H1 (cell line): ENCODE results near the gene MBIP. TPM values are rescaled to one million over a fixed set of nuclear protein-coding genes. Genes with fewer than 3 reads are reported as not detected.

Source experiments
- ASH2L ChIP-seq: fragments of 200-600, 300-600 bp; sonication (generic); IDR thresholded peaks from one replicate; pipeline ENCODE4 v1.7.1; 2017; ENCODE audit warnings: low read length
- NANOG ChIP-seq: IDR thresholded peaks from 2 replicates; pipeline ENCODE4 v1.6.1; 2011; ENCODE audit warnings: low read length, low read depth, mild to moderate bottlenecking, inconsistent platforms; ENCODE audit not compliant: insufficient read depth, poor library complexity, severe bottlenecking
- PHF8 ChIP-seq: fragments of 200-600 bp; sonication (generic); conservative IDR thresholded peaks from 2 replicates; pipeline ENCODE4 v1.7.1; 2012; ENCODE audit warnings: low read depth, mild to moderate bottlenecking, inconsistent platforms, low read length, moderate library complexity
- SP4 ChIP-seq: IDR thresholded peaks from 2 replicates; pipeline ENCODE4 v1.6.1; 2012; ENCODE audit warnings: low read length, inconsistent platforms
- polyA plus RNA-seq, 7 experiments: library from polyadenylated mRNA; depleted of rRNA in 3 of 7; stranded (reverse) in 5 of 7; unstranded in 2 of 7; fragments of >200 nt in 5 of 7; fragments of 200-250 nt in 2 of 7; gene quantifications; 1 replicate in 5 of 7; 2 replicates in 1 of 7; 4 replicates in 1 of 7; pipeline versions ENCODE4 v1.2.1 to v1.2.3, GENCODE V29; 2011 to 2013; ENCODE audit warnings: missing spikeins in 2 of 7, mixed read lengths in 2 of 7
- total RNA-seq: library from RNA; stranded (reverse); fragmentation: NEBNext Ultra II Directional; extraction: Animal tissue kit (Norgen Biotek cat#: 25700); gene quantifications from 2 replicates; pipeline ENCODE4 v1.2.1, GENCODE V29; 2021
- TF ChIP-seq, protein P1 (sequence below): fragments of 300-600 bp; sonication (generic); IDR thresholded peaks from 2 replicates; pipeline ENCODE4 v1.7.1; 2012; ENCODE audit warnings: low read length, moderate library complexity, mild to moderate bottlenecking, inconsistent platforms; ENCODE audit not compliant: insufficient replicate concordance

MBIP gene
- total and polyA plus RNA-seq, 2 of the 8 experiments (the other 6 are each of a cell fraction or from before 2014, with no cell fraction given): 15.0 to 27.4 TPM

DNA sequence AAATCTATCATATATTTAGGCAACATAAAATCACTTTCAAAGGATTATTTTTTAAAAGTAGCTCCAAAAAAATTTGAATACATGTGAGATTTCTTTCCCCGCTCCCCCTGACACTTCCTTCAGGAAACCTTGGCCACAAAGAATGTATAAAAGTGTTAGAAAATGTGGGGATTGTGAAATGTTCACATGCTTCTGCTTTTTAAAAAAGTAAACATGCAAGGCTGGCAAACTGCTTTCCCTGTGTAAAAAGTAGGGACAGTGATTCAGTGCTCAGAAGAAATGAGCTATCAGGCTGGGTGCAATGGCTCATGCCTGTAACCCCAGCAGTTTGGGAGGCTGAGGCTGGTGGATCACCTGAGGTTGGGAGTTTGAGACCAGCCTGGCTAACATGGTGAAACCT lies 26.6 kb downstream of the MBIP start (continued):
- TF ChIP-seq NANOG: no peak
- TF ChIP-seq PHF8: no peak
- no peak for TF ChIP-seq SP4
- no peak for TF ChIP-seq ASH2L
- TF ChIP-seq, protein P1, sequence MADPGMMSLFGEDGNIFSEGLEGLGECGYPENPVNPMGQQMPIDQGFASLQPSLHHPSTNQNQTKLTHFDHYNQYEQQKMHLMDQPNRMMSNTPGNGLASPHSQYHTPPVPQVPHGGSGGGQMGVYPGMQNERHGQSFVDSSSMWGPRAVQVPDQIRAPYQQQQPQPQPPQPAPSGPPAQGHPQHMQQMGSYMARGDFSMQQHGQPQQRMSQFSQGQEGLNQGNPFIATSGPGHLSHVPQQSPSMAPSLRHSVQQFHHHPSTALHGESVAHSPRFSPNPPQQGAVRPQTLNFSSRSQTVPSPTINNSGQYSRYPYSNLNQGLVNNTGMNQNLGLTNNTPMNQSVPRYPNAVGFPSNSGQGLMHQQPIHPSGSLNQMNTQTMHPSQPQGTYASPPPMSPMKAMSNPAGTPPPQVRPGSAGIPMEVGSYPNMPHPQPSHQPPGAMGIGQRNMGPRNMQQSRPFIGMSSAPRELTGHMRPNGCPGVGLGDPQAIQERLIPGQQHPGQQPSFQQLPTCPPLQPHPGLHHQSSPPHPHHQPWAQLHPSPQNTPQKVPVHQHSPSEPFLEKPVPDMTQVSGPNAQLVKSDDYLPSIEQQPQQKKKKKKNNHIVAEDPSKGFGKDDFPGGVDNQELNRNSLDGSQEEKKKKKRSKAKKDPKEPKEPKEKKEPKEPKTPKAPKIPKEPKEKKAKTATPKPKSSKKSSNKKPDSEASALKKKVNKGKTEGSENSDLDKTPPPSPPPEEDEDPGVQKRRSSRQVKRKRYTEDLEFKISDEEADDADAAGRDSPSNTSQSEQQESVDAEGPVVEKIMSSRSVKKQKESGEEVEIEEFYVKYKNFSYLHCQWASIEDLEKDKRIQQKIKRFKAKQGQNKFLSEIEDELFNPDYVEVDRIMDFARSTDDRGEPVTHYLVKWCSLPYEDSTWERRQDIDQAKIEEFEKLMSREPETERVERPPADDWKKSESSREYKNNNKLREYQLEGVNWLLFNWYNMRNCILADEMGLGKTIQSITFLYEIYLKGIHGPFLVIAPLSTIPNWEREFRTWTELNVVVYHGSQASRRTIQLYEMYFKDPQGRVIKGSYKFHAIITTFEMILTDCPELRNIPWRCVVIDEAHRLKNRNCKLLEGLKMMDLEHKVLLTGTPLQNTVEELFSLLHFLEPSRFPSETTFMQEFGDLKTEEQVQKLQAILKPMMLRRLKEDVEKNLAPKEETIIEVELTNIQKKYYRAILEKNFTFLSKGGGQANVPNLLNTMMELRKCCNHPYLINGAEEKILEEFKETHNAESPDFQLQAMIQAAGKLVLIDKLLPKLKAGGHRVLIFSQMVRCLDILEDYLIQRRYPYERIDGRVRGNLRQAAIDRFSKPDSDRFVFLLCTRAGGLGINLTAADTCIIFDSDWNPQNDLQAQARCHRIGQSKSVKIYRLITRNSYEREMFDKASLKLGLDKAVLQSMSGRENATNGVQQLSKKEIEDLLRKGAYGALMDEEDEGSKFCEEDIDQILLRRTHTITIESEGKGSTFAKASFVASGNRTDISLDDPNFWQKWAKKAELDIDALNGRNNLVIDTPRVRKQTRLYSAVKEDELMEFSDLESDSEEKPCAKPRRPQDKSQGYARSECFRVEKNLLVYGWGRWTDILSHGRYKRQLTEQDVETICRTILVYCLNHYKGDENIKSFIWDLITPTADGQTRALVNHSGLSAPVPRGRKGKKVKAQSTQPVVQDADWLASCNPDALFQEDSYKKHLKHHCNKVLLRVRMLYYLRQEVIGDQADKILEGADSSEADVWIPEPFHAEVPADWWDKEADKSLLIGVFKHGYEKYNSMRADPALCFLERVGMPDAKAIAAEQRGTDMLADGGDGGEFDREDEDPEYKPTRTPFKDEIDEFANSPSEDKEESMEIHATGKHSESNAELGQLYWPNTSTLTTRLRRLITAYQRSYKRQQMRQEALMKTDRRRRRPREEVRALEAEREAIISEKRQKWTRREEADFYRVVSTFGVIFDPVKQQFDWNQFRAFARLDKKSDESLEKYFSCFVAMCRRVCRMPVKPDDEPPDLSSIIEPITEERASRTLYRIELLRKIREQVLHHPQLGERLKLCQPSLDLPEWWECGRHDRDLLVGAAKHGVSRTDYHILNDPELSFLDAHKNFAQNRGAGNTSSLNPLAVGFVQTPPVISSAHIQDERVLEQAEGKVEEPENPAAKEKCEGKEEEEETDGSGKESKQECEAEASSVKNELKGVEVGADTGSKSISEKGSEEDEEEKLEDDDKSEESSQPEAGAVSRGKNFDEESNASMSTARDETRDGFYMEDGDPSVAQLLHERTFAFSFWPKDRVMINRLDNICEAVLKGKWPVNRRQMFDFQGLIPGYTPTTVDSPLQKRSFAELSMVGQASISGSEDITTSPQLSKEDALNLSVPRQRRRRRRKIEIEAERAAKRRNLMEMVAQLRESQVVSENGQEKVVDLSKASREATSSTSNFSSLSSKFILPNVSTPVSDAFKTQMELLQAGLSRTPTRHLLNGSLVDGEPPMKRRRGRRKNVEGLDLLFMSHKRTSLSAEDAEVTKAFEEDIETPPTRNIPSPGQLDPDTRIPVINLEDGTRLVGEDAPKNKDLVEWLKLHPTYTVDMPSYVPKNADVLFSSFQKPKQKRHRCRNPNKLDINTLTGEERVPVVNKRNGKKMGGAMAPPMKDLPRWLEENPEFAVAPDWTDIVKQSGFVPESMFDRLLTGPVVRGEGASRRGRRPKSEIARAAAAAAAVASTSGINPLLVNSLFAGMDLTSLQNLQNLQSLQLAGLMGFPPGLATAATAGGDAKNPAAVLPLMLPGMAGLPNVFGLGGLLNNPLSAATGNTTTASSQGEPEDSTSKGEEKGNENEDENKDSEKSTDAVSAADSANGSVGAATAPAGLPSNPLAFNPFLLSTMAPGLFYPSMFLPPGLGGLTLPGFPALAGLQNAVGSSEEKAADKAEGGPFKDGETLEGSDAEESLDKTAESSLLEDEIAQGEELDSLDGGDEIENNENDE: no peak
